ENCODE data around the gene NASP.

The NASP gene

GRCh38 chr1:45583666-45584350 lies at the start of gene NASP:
TSS of gene NASP (plus strand) at chr1:45584041. CDS start at chr1:45584147, 106 bp downstream.
- peak; percentile 90 for DNase-seq

GRCh38 chr1:45535988-45536766 lies 47.7 kb upstream of the NASP start:
- no peak for DNase-seq

- no peak for DNase-seq
These were observed 47.0 kb upstream of the NASP start for GRCh38 chr1:45536886-45537285.

- no peak for DNase-seq
These were observed 42.6 kb upstream of the NASP start for GRCh38 chr1:45541193-45541592.

- no peak for DNase-seq
These were observed 41.2 kb upstream of the NASP start for GRCh38 chr1:45542591-45542990.

GRCh38 chr1:45543581-45544417 lies 40.0 kb upstream of the NASP start:
- peak; percentile 69 for DNase-seq

- no peak for DNase-seq
These were observed 39.3 kb upstream of the NASP start for GRCh38 chr1:45544530-45544929.

- DNase-seq = no peak
These were observed 38.8 kb upstream of the NASP start for GRCh38 chr1:45545019-45545493.

- no peak for DNase-seq
These were observed 38.1 kb upstream of the NASP start for GRCh38 chr1:45545553-45546310.

GRCh38 chr1:45550401-45551351 lies 33.2 kb upstream of the NASP start, which contains the start of gene AKR1A1:
TSS of gene AKR1A1 (plus strand) at chr1:45550826. CDS start at chr1:45561795, 10,969 bp downstream.
- DNase-seq = peak; percentile 91

- DNase-seq = no peak
These were observed 32.2 kb upstream of the NASP start for GRCh38 chr1:45551684-45552083.

- DNase-seq = no peak
These were observed 31.5 kb upstream of the NASP start for GRCh38 chr1:45552331-45552730.

GRCh38 chr1:45554198-45554597 lies 29.6 kb upstream of the NASP start:
- DNase-seq = no peak

- no peak for DNase-seq
These were observed 26.4 kb upstream of the NASP start for GRCh38 chr1:45557422-45557944.

- DNase-seq = no peak
These were observed 20.0 kb upstream of the NASP start for GRCh38 chr1:45563843-45564242.

GRCh38 chr1:45566722-45567121 lies 17.1 kb upstream of the NASP start:
- no peak for DNase-seq

GRCh38 chr1:45567911-45568310 lies 15.9 kb upstream of the NASP start:
- DNase-seq = no peak

GRCh38 chr1:45568421-45568820 lies 15.4 kb upstream of the NASP start:
- no peak for DNase-seq

GRCh38 chr1:45569571-45569961 lies 14.3 kb upstream of the NASP start:
- DNase-seq = no peak

GRCh38 chr1:45569962-45570581 lies 13.8 kb upstream of the NASP start:
- DNase-seq = peak; percentile 76
